AG04450 (cell line): ENCODE results near the gene MID1IP1. TPM values are rescaled to one million over a fixed set of nuclear protein-coding genes. Genes with fewer than 3 reads are reported as not detected.

Experiments
- CTCF ChIA-PET: fragments of 300-600, 350-600 bp; formaldehyde crosslinking; extraction: SDS; loops from one replicate; lab custom pipeline; 2022; ENCODE audit warnings: antibody characterized with exemption, inconsistent platforms; lab: Charles Lee
- POLR2A ChIA-PET: fragments of 350-600 bp; formaldehyde crosslinking; extraction: SDS; loops from one replicate; lab custom pipeline; 2021; ENCODE audit warnings: antibody characterized with exemption, inconsistent platforms; lab: Yijun Ruan, JAX
- DNase-seq: peaks from one replicate; pipeline ENCODE4 v3.0.0-alpha.2; 2011; ENCODE audit warnings: low read depth, low spot score
- H3K27ac ChIP-seq: one replicate; pipeline ENCODE4 v1.5.1; 2012; ENCODE audit warnings: low read depth, low read length, control low read depth
- H3K27me3 ChIP-seq: one replicate; pipeline ENCODE4 v1.6.0; 2012; ENCODE audit warnings: low read length; ENCODE audit not compliant: control insufficient read depth, insufficient read depth
- H3K4me3 ChIP-seq: 2 replicates; pipeline ENCODE4 v1.5.1; 2011; ENCODE audit warnings: mild to moderate bottlenecking, low read depth, low read length, control low read depth
- H3K9me3 ChIP-seq: 2 replicates; pipeline ENCODE4 v1.5.1; 2012; ENCODE audit warnings: low read length; ENCODE audit not compliant: control insufficient read depth, insufficient read depth
- polyA plus RNA-seq: library from polyadenylated mRNA; depleted of rRNA; stranded (reverse); fragments of >200 nt; gene quantifications from 2 replicates; pipeline ENCODE4 v1.2.3, GENCODE V29; 2011
- TF ChIP-seq, protein P1 (sequence below): IDR thresholded peaks from 2 replicates; pipeline ENCODE4 v1.5.1; 2011; ENCODE audit warnings: low read depth, low read length, control low read depth, inconsistent platforms

Gene MID1IP1
- polyA plus RNA-seq, 1 experiment = 31.3 TPM

DNA sequence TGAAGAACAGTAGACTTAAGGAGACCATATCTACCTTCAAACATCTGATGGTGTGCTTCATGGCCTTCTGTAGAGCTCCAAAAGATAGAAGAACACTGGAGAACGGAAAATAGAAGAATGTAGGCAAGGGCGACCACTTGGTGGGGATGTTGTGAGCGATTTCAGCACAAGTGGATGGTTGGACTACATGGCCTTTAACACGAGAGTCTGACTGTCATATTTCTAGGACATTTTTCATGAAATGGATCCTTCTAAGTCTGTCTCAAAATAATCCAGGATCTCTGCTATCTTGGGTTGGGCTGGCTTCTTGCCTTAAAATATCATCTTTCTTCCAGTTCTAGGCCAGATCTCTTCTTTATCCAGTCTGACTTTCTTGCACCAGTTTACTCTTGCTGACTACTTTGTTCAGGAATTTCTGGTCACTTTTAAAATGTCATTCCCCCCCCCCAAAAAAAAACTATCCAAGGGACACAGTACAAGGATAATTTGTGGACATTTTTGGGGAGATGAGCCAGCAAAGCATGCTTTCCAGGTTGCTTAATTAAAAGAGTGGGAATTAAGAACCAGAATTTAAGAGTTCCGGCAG lies 1.2 kb upstream of the MID1IP1 start:
- ChIA-PET POLR2A (no interaction called here), CTCF (interaction anchor here (0.6 to 1.0 kb wide), 2 partner anchors 186 to 332 kb away, joined by 3 read pairs; no protein-coding TSS in a partner anchor)
- Histone ChIP-seq H3K4me3 (no peak overlapping the region), H3K27ac (no peak overlapping the region), H3K27me3 (no peaks in the 10 kb centered on the region), H3K9me3 (no peaks in the 10 kb centered on the region)
- TF ChIP-seq, protein P1, sequence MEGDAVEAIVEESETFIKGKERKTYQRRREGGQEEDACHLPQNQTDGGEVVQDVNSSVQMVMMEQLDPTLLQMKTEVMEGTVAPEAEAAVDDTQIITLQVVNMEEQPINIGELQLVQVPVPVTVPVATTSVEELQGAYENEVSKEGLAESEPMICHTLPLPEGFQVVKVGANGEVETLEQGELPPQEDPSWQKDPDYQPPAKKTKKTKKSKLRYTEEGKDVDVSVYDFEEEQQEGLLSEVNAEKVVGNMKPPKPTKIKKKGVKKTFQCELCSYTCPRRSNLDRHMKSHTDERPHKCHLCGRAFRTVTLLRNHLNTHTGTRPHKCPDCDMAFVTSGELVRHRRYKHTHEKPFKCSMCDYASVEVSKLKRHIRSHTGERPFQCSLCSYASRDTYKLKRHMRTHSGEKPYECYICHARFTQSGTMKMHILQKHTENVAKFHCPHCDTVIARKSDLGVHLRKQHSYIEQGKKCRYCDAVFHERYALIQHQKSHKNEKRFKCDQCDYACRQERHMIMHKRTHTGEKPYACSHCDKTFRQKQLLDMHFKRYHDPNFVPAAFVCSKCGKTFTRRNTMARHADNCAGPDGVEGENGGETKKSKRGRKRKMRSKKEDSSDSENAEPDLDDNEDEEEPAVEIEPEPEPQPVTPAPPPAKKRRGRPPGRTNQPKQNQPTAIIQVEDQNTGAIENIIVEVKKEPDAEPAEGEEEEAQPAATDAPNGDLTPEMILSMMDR = no peak
- DNase-seq = no peak

DNA sequence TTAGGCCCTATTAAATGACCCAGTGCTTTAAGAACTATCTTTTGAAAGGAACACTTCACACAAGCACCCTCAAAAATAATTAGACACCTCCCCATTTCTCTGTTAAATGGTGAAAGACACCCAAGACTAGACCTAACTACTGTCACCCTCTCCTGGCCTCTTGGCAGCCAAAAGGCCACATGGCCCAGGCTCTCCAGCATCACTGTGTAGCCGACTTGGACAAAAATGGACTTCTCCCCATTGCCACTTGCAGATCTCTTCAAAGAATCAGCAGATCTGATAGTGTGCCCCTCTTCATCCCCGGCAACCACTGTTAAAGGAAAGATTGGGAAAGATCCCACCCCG lies 2.0 kb downstream of the MID1IP1 start:
- TF ChIP-seq, protein P1 = no peak
- H3K4me3 ChIP-seq = peak overlapping the region; percentile 75

DNA sequence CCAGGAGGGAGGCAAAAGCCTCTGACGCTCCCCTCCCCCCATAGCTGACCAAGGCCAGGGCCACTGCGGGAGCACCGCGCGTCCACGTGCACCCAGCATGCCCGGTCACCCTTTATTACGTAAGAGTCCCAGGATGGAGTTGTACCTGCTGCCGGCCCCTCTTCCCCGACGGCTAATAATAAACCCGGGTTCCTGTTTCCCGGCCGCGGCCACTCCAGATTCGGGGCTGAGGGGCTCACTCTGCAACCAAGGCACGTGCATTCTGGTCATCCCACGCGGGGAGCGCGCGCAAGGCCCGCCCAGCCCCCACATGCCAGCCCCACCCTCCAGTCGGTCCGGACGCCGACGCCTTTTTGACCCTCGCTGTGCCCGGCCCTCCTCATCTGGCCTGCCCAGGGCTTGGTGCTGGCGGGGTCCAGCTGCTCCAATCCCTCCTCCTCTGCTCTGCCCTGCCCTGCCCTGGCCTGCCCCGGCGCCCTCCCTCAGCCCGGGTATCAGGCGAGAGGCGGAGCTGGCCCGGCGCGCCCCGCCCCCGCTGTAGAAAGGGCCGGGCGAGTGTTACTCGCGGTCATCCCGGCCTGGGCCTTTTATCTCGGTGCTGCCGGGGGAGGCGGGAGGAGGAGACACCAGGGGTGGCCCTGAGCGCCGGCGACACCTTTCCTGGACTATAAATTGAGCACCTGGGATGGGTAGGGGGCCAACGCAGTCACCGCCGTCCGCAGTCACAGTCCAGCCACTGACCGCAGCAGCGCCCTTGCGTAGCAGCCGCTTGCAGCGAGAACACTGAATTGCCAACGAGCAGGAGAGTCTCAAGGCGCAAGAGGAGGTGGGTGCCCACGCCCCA lies 2.6 kb downstream of the MID1IP1 start:
- no peaks in the 10 kb centered on the region for H3K9me3 ChIP-seq
- peak overlapping the region; percentile 61 for H3K27ac ChIP-seq
- DNase-seq = no peak
- ChIA-PET CTCF (no interaction called here), POLR2A (interaction anchor here (1.0 kb wide), 1 partner anchor 197 kb away, joined by 4 read pairs; no protein-coding TSS in a partner anchor)
- TF ChIP-seq, protein P1 = no peak
- peak overlapping the region; percentile 75 for H3K4me3 ChIP-seq
- no peaks in the 10 kb centered on the region for H3K27me3 ChIP-seq

More for the DNA sequence above, 2.0 kb downstream of the MID1IP1 start:
- ChIA-PET CTCF (no interaction called here), POLR2A (no interaction called here)
- Histone ChIP-seq H3K27me3 (no peaks in the 10 kb centered on the region), H3K27ac (peak overlapping the region; percentile 61), H3K9me3 (no peaks in the 10 kb centered on the region)
- no peak for DNase-seq

DNA sequence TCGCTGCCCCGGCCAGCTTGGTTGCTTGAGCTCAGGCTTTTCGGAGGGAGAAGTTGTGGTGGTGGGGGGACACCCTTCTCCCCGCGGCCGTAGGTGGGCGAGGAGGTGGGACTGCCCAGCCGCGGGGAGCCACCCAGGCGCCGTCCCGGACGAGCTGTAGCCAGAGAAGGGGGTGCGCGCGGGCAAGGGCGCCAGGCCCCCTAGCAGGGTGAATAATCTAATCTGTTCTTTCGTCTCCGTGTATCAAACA lies 3.1 kb downstream of the MID1IP1 start:
- H3K9me3 ChIP-seq = no peaks in the 10 kb centered on the region
- peak overlapping the region; percentile 61 for H3K27ac ChIP-seq
- CTCF ChIA-PET = no interaction called here
- POLR2A ChIA-PET = interaction anchor here (1.0 kb wide), 1 partner anchor 196 kb away, joined by 4 read pairs; no protein-coding TSS in a partner anchor
- H3K27me3 ChIP-seq = no peaks in the 10 kb centered on the region
- DNase-seq = no peak
- TF ChIP-seq, protein P1 = no peak
- peak overlapping the region; percentile 75 for H3K4me3 ChIP-seq
